Adipocyte (in vitro differentiated cells): ENCODE measurements around the gene TBPL1.
"Not testable (repeated sequence)": the region's sequence is repeated elsewhere in the genome, so short reads cannot be mapped to it uniquely, and the experiment has no call there.

Experiments
- DNase-seq: peaks from one replicate; pipeline ENCODE4 v3.0.0-alpha.2; 2015; ENCODE audit warnings: low read depth
- H3K27me3 ChIP-seq: replicated peaks from 2 replicates; pipeline ENCODE4 v1.7.0; 2013; ENCODE audit warnings: mild to moderate bottlenecking, low read length, moderate library complexity; ENCODE audit not compliant: control insufficient read depth, insufficient read depth
- H3K36me3 ChIP-seq: 2 replicates; pipeline ENCODE4 v1.7.0; 2013; ENCODE audit warnings: low read length, mild to moderate bottlenecking, moderate library complexity; ENCODE audit not compliant: control insufficient read depth, insufficient read depth, severe bottlenecking
- H3K4me1 ChIP-seq: 2 replicates; pipeline ENCODE4 v1.7.0; 2013; ENCODE audit warnings: mild to moderate bottlenecking, low read length, moderate library complexity; ENCODE audit not compliant: control insufficient read depth, insufficient read depth
- H3K4me3 ChIP-seq: 2 replicates; pipeline ENCODE4 v1.7.0; 2013; ENCODE audit warnings: mild to moderate bottlenecking, low read length, moderate library complexity
- H3K9ac ChIP-seq: 2 replicates; pipeline ENCODE4 v1.7.0; 2013; ENCODE audit warnings: mild to moderate bottlenecking, low read length, moderate library complexity
- H3K9me3 ChIP-seq: 2 replicates; pipeline ENCODE4 v1.7.0; 2013; ENCODE audit warnings: mild to moderate bottlenecking, low read length, moderate library complexity; ENCODE audit not compliant: control insufficient read depth

The TBPL1 gene

GRCh38 chr6:133978896-133979240, 25.8 kb downstream of the TBPL1 start:
- DNase-seq: peak; percentile 51

GRCh38 chr6:133979269-133979963, 26.4 kb downstream of the TBPL1 start:
- not testable (repeated sequence) for DNase-seq, H3K27me3 ChIP-seq, H3K4me3 ChIP-seq, H3K9ac ChIP-seq, H3K9me3 ChIP-seq
- H3K36me3 ChIP-seq: peaks cover 22% of the 10 kb centered on the region
- H3K4me1 ChIP-seq: peaks cover 14% of the 10 kb centered on the region

More at GRCh38 chr6:133978896-133979240, 25.8 kb downstream of the TBPL1 start:
- peaks cover 18% of the 10 kb centered on the region for H3K36me3 ChIP-seq
- H3K9ac ChIP-seq: no peak overlapping the region
- no peak overlapping the region for H3K4me3 ChIP-seq
- H3K4me1 ChIP-seq: peaks cover 14% of the 10 kb centered on the region
- H3K9me3 ChIP-seq: no peaks in the 10 kb centered on the region
- H3K27me3 ChIP-seq: no peaks in the 10 kb centered on the region

GRCh38 chr6:133980168-133980567, 27.1 kb downstream of the TBPL1 start:
- Histone ChIP-seq H3K27me3 (no peaks in the 10 kb centered on the region), H3K9me3 (no peaks in the 10 kb centered on the region), H3K4me1 (peaks cover 14% of the 10 kb centered on the region), H3K9ac (no peak overlapping the region), H3K36me3 (peaks cover 28% of the 10 kb centered on the region), H3K4me3 (no peak overlapping the region)
- DNase-seq: no peak

GRCh38 chr6:133983099-133983939, 30.3 kb downstream of the TBPL1 start:
- H3K36me3 ChIP-seq: peaks cover 46% of the 10 kb centered on the region
- H3K27me3 ChIP-seq: no peaks in the 10 kb centered on the region
- no peaks in the 10 kb centered on the region for H3K9me3 ChIP-seq
- H3K4me1 ChIP-seq: peaks cover 10% of the 10 kb centered on the region
- H3K9ac ChIP-seq: no peak overlapping the region
- no peak overlapping the region for H3K4me3 ChIP-seq
- no peak for DNase-seq

- no peak for DNase-seq
- peaks cover 5% of the 10 kb centered on the region for H3K4me1 ChIP-seq
- peaks cover 46% of the 10 kb centered on the region for H3K36me3 ChIP-seq
- no peaks in the 10 kb centered on the region for H3K27me3 ChIP-seq
- no peak overlapping the region for H3K9ac ChIP-seq
- H3K4me3 ChIP-seq: no peak overlapping the region
- no peaks in the 10 kb centered on the region for H3K9me3 ChIP-seq
Observed at GRCh38 chr6:133985970-133986369, 32.9 kb downstream of the TBPL1 start.

- Histone ChIP-seq H3K9ac (no peak overlapping the region), H3K9me3 (no peaks in the 10 kb centered on the region), H3K4me3 (no peak overlapping the region), H3K4me1 (peaks cover 14% of the 10 kb centered on the region), H3K36me3 (peaks cover 42% of the 10 kb centered on the region), H3K27me3 (no peaks in the 10 kb centered on the region)
- DNase-seq: no peak
Observed at GRCh38 chr6:133986942-133987341, 33.9 kb downstream of the TBPL1 start.

- Histone ChIP-seq H3K4me1 (peaks cover 35% of the 10 kb centered on the region), H3K4me3 (no peak overlapping the region), H3K9ac (no peak overlapping the region), H3K36me3 (peaks cover 22% of the 10 kb centered on the region), H3K27me3 (no peaks in the 10 kb centered on the region), H3K9me3 (no peaks in the 10 kb centered on the region)
- no peak for DNase-seq
Observed at GRCh38 chr6:133989525-133989924, 36.5 kb downstream of the TBPL1 start.

- Histone ChIP-seq H3K4me1 (peaks cover 35% of the 10 kb centered on the region), H3K9ac (no peak overlapping the region), H3K4me3 (no peak overlapping the region), H3K9me3 (no peaks in the 10 kb centered on the region), H3K36me3 (peaks cover 17% of the 10 kb centered on the region), H3K27me3 (no peaks in the 10 kb centered on the region)
- DNase-seq: no peak
Observed at GRCh38 chr6:133990321-133990720, 37.3 kb downstream of the TBPL1 start.

GRCh38 chr6:133991096-133991593, 38.1 kb downstream of the TBPL1 start:
- Histone ChIP-seq H3K27me3 (no peaks in the 10 kb centered on the region), H3K9ac (no peak overlapping the region), H3K36me3 (peaks cover 9% of the 10 kb centered on the region), H3K9me3 (no peaks in the 10 kb centered on the region), H3K4me3 (no peak overlapping the region), H3K4me1 (peaks cover 42% of the 10 kb centered on the region)
- DNase-seq: peak; percentile 85

- peak; percentile 51 for DNase-seq
- Histone ChIP-seq H3K36me3 (no peaks in the 10 kb centered on the region), H3K9me3 (no peaks in the 10 kb centered on the region), H3K27me3 (no peaks in the 10 kb centered on the region), H3K4me1 (peaks cover 47% of the 10 kb centered on the region), H3K9ac (no peak overlapping the region), H3K4me3 (no peak overlapping the region)
Observed at GRCh38 chr6:133992992-133993680, 40.1 kb downstream of the TBPL1 start.

GRCh38 chr6:133995296-133995695, 42.3 kb downstream of the TBPL1 start:
- Histone ChIP-seq H3K36me3 (no peaks in the 10 kb centered on the region), H3K4me3 (no peak overlapping the region), H3K4me1 (peaks cover 47% of the 10 kb centered on the region), H3K9me3 (no peaks in the 10 kb centered on the region), H3K27me3 (no peaks in the 10 kb centered on the region), H3K9ac (no peak overlapping the region)
- DNase-seq: peak; percentile 30
